ENCODE data around the gene RNF213.

Gene RNF213

GRCh38 chr17:80381416-80381923, 120.8 kb downstream of the RNF213 start (continued):
- TF ChIP-seq ZBTB6 (tag by site-specific recombination; IDR thresholded peaks at IDR 0.05) (no peak), ZXDB (tag by site-specific recombination; IDR thresholded peaks at IDR 0.05) (no peak), IKZF3 (tag by site-specific recombination; IDR thresholded peaks at IDR 0.05) (no peak), ZNF114 (tag by site-specific recombination; IDR thresholded peaks at IDR 0.05) (no peak), ELK4 (IDR thresholded peaks at IDR 0.05; ENCODE audit: borderline replicate concordance, low read depth, low read length) (no peak), ZBTB1 (tag by site-specific recombination; IDR thresholded peaks at IDR 0.05) (no peak), HOXA7 (CRISPR knock-in tag; IDR thresholded peaks at IDR 0.05; ENCODE audit: borderline replicate concordance) (no peak)

- Histone ChIP-seq H3K4me1 (ENCODE audit: control insufficient read depth, insufficient read depth, low read length) (no peaks in the 10 kb centered on the region), H3K36me3 (ENCODE audit: control insufficient read depth in 2 of 2, insufficient read depth in 1 of 2, low read length in 2 of 2) (peaks cover 20 to 100% of the 10 kb centered on the region in 2 experiments), H3K4me3 (ENCODE audit: low read depth, low read length) (no peak overlapping the region), H3K9me3 (ENCODE audit: control insufficient read depth, insufficient read depth, low read depth, low read length) (no peaks in the 10 kb centered on the region), H3K27ac (ENCODE audit: extremely low read depth, low read depth, low read length) (no peak overlapping the region)
- POLR2A ChIA-PET, result no interaction called here
- CTCF ChIA-PET, result interaction anchor here (0.6 to 1.5 kb wide), 4 partner anchors 16 to 267 kb away, joined by 3 to 5 read pairs (median 4); no protein-coding TSS in a partner anchor
- TF ChIP-seq ZNF175 (tag by site-specific recombination; IDR thresholded peaks at IDR 0.05) (no peak), ZNF596 (tag by site-specific recombination; IDR thresholded peaks at IDR 0.05) (no peak), ZSCAN30 (tag by site-specific recombination; IDR thresholded peaks at IDR 0.05) (no peak), ZBTB1 (tag by site-specific recombination; IDR thresholded peaks at IDR 0.05) (no peak), ZNF624 (tag by site-specific recombination; IDR thresholded peaks at IDR 0.05) (no peak), ZNF18 (tag by site-specific recombination; IDR thresholded peaks at IDR 0.05) (no peak), ZBTB48 (tag by site-specific recombination; IDR thresholded peaks at IDR 0.05) (no peak), TRIM28 (IDR thresholded peaks at IDR 0.05; ENCODE audit: borderline replicate concordance, low read length) (no peak), ZBTB8A (tag by site-specific recombination; IDR thresholded peaks at IDR 0.05) (no peak), ZNF707 (tag by site-specific recombination; IDR thresholded peaks at IDR 0.05) (no peak), ZEB2 (tag by site-specific recombination; IDR thresholded peaks at IDR 0.05) (no peak), TCF7L2 (IDR thresholded peaks at IDR 0.05; ENCODE audit: borderline replicate concordance, low read depth, low read length) (no peak), ZBTB10 (tag by site-specific recombination; IDR thresholded peaks at IDR 0.05) (no peak), ZNF19 (tag by site-specific recombination; IDR thresholded peaks at IDR 0.05; ENCODE audit: low read depth) (no peak), ZNF138 (tag by site-specific recombination; IDR thresholded peaks at IDR 0.05; ENCODE audit: borderline replicate concordance) (no peak)
Measured at GRCh38 chr17:80382446-80382845, 121.8 kb downstream of the RNF213 start.

Measured in HEK293 (cell line).